GM18867 (cell line): Measurements from ENCODE around the gene DDTL.

Experiments used
- ATAC-seq: cut with Tn5 transposase; IDR thresholded peaks from one replicate; pipeline ENCODE4 v1.9.1; 2021; ENCODE audit warnings: mild to moderate bottlenecking, moderate library complexity; ENCODE audit not compliant: unreplicated experiment

DDTL gene

DNA sequence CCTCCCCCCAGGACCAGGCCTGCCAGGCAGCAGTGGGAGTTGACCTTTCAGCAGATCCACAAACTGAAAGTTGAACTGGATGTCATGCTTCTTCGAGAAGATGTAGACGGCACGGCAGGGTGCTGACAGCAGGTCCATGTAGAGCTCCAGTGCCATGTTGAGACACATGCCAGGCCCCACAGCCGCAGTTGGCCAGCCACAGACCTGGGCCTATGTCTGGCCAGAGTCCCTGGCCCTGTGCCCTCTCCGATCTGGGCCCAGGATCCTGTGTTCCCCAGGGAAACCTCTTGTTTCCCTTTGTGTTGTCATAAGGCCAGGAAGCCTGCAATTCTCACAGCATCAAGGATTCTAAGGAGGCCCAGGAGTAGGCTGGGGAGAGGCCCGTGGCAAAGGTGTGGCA lies 38.5 kb downstream of the DDTL start, which contains the start of gene GSTT4:
GSTT4 (minus strand) TSS at position 253 of the 400 bp plus-strand sequence; CDS start at position 156, 97 bp downstream.
- no peak for ATAC-seq

DNA sequence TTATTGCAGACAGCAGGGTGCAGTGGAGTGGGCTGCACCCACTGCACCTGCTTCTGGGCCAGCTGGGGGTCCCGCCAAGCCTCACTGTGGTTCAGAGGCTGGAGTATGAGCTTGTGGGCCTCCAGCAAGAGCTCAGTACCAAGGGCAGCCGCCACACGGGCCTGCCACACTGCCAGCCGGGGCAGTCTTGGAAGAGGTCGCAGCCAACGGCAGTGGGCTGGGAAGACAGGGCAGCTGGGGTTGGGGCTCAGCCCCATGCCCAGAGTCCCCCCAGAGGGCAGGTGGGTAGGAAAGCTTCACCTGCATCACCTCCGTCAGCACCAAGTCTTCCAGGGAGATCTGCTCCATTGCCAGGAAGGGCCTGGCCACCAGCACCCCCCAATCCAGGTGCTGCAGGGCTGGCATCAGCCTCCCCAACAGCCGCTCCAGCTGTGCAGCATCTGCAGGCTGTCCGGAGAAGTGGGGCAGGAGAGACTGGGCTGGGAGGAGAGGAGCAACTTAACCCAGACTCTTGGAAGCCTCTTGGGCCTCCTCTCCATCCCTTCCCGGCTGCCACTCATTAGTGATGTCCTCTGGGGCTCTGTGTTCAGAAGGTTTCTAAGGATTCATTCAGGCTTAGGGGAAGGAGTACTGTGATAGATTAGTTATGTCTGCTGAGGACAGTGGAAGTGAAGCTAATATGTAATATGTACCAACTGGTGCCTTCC lies 39.7 kb downstream of the DDTL start:
- no peak for ATAC-seq

DNA sequence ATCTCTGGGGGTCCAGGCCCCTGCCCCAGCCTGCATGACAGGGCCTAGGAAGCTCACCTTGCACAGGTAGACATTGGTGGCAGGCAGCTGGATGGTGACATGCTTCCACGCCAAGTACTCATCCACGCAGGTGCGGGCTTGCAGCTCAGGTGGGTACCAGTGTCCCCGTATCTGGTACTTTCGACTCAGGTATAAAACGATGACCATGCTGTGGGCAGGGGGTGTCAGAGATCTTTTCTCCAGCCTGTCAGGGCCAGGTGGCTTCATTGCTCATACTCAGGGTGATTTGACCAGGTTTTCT lies 40.2 kb downstream of the DDTL start:
- no peak for ATAC-seq

DNA sequence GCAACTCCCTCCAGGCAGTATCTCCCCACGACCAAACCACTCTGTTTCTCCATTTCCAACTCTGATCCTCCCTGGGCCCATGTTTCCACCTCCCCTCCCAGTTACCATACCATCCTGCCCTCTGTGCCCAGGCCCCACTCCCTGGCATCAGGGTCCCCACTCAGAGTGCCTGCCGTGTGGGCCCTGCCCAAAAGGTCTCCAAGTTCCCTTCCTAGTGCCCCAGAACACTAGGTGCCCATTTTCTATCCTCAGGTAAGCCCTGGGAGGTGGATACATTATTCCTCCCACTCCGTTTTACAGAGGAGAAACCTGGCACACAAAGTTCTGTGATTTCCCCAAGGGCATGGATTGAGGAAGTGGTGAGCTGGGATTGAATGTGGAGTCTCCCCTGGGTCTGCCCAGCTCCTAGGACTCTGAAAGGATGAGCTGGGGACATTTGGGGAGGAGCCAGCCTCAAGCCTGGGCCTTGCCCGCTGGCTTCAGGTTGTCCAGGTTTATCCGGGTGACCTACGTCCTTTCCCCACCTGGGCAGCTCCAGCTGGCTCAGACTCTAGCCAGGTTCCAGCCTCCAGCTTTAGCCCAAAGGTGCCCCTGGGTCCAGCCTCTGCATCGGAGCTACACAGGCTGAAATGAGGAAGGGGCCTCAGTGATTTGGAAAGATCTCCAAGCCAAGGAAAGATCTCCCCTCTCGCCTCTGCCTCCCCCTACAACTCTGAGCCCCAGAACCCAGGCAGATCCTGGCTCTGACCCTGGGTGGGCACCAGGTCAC lies 40.7 kb downstream of the DDTL start:
- ATAC-seq: no peak

DNA sequence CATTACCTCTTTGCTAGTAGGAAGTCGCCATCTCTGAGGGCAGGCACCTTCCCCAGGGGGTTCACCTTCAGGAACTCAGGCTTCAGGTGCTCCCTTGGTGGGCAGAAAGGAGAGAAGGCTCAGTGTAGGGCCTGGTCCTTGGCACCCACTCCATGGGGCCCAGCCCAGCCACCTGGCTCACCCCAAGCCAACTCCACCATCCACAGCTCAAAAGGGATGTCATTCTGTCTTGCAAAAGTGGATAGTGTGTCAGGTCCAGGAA lies 41.3 kb downstream of the DDTL start:
- ATAC-seq: no peak

DNA sequence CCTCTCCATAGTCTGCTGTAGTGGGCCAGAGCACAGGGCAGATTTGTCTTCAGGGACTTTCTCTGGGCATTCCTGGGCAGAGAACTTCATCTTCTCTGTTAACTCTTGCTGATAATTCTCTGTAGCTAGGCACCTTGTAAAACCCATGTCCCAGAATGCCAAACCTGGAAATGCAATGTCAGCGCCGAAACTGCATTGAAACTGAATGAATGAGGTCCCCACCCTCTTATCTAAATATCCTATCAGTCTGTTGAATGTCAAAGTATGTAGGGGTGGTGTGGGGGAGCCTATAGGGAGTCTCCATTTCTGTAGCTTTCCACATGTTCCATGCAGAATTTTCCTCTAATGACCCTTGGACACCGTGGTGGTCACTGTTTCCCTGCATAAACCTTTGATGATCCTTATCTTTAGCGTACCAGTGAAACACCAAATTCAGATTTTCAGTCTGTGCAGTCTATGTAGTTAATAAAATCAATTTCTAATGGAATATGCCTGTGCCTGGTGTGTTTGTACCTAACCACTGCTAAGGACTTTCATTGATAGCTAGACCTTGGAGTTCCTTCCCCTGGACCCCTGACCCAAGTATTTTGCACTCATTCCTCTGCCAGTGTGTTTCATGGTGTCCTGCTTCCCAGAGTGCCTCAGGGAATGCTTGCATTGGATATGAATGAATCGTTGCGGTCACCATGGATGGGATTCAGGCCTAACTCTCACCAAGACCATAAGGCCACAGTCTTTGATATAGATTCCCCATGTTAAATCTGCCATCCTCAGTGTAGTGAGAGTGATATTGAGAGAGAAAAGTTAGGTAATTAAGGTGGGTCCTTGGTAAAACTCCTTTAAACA lies 41.9 kb downstream of the DDTL start:
- no peak for ATAC-seq

DNA sequence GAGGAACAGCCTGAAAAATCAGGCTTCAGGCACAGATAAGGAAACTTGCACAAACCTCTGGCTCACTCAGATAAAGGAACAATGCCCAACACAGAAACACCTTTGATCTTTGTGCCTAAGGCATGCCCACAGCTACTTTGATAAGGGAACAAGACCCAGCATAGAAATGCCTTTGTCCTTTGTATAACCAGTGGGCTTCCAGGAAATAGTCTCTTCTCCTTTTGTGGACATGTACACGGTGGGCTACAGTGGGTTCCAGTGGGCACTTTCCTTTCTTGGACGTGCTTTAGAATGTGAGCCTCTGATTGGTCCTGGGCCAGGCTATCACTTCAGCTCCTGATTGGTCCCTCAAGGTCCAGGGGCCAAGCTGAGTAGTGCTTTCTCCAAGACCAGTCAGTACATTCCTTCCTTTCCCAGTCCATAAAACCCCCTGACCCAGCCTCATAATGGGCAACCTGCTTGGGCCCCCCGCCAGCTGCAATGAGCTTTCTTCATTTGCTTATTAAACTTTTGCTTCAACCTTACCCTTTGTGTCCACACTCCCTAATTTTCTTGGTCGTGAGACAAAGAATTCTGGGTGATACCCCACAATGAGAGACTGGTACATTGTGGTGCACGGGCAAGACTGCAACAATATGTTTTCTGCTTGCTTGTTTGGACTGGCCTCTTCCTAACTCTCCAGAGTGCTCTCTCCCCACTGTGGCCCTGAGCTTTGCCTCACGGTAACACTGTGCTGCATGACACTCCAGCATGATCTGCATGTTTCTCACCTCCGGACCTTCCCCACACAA lies 42.7 kb downstream of the DDTL start:
- no peak for ATAC-seq

DNA sequence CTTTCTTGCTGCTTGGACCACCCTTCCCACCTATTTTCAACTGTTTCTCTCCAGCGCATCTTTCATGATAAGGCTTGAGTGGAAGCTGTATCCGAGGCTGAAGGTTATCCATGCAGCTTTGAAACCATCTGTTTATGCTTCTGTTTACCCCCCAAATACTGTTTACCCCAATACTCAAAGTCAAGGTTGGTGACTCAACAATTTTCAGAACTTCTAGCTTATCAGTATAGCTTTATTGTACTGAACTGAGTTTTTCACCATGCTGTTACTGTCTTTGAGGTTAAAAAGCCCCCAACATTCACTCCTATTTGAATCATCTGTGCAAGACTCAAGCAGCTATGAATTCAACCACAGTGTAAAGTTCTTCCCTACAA lies 43.3 kb downstream of the DDTL start:
- ATAC-seq: no peak

DNA sequence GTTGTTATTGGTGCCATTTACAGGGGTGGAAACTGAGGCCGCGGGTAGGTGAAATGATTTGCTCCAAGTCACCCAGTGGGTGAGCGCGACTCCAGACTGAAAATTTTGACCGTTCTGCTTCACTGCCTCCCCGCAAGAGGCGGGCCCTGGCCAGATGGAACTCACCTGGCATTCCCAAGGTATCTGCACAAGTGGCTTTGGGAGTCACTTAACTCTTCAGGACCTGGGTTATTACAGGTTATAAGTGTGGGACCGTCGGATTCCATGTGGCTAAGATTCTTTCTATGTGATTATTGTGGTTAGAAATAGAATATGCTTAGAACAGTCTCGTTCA lies 45.0 kb downstream of the DDTL start:
- no peak for ATAC-seq

DNA sequence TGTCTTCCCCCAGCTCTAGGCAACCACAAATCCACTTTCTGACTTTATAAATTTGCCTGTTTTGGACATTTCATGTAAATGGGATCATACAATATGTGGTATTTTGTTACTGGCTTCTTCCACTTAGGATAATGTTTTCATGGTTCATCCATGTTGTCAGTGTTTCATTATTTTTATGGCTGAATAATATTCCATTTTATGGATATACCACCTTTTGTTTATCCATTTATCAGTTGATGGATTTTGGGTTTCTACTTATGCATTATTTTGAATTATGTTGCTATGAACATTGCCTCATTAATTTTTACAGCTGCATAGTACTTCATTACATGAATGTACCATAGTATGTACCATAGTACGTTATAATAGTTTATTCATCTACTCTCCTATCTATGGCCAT lies 49.5 kb downstream of the DDTL start:
- ATAC-seq: no peak

DNA sequence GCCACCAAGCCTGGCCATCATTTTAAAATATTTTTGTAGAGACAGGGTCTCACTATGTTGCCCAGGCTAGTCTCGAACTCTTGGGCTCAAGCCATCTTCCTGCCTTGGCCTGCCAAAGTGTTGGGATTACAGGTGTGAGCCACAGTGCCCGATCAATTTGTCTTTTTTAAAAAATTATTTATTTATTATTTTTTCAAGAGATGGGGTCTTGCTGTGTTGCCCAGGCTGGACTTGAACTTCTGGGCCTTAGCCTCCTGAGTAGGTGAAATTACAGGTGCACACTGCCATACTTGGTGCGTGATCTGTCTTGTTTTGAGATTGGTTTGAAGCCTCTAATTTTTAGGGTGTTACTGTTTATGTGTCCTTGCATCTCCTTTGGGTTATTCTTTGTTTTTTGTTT lies 54.6 kb downstream of the DDTL start:
- ATAC-seq: no peak
